CD4-positive, CD25-positive, alpha-beta regulatory T cell (primary cell): ENCODE data around the gene NAV2. TPM values are rescaled to one million over a fixed set of nuclear protein-coding genes. Genes with fewer than 3 reads are reported as not detected.

Experiments used
- ATAC-seq, 2 donors: fragments of 150-1000 bp; cut with Tn5 transposase; one replicate each; pipeline ENCODE4 v1.10.0; 2021; ENCODE audit warnings: low read depth in 2 of 2, moderate number of reproducible peaks in 2 of 2, moderate library complexity in 1 of 2
- DNase-seq, 3 donors: peaks; one replicate each; pipeline versions ENCODE4 v3.0.0 to v3.0.0-alpha.2; 2012 to 2022; ENCODE audit warnings: mixed read lengths in 1 of 3
- H3K27ac ChIP-seq: one replicate; pipeline ENCODE4 v1.7.0; 2013; ENCODE audit warnings: mild to moderate bottlenecking, low read length; ENCODE audit not compliant: insufficient read depth, poor library complexity, severe bottlenecking
- H3K27me3 ChIP-seq: one replicate; pipeline ENCODE4 v1.7.0; 2013; ENCODE audit warnings: low read length; ENCODE audit not compliant: control insufficient read depth, insufficient read depth
- H3K36me3 ChIP-seq: one replicate; pipeline ENCODE4 v1.7.0; 2013; ENCODE audit warnings: mild to moderate bottlenecking, low read length, moderate library complexity; ENCODE audit not compliant: control insufficient read depth, insufficient read depth
- H3K4me1 ChIP-seq: 2 replicates; pipeline ENCODE4 v1.7.0; 2013; ENCODE audit warnings: mild to moderate bottlenecking, low read length; ENCODE audit not compliant: insufficient read depth, control insufficient read depth, poor library complexity, severe bottlenecking
- H3K4me3 ChIP-seq: one replicate; pipeline ENCODE4 v1.7.0; 2013; ENCODE audit warnings: low read depth, mild to moderate bottlenecking, low read length, moderate library complexity
- H3K9me3 ChIP-seq, 2 experiments: 1 replicate in 1 of 2; 2 replicates in 1 of 2; pipeline ENCODE4 v1.7.0; 2013; ENCODE audit warnings: low read length in 2 of 2, mild to moderate bottlenecking in 1 of 2, moderate library complexity in 1 of 2; ENCODE audit not compliant: control insufficient read depth in 2 of 2
- H3K27ac Mint-ChIP-seq, 3 donors: one replicate each; pipeline ENCODE4 v1.8.0; 2020 to 2022; ENCODE audit warnings: mild to moderate bottlenecking in 3 of 3, mixed read lengths in 3 of 3, moderate library complexity in 2 of 3
- H3K27me3 Mint-ChIP-seq: one replicate; pipeline ENCODE4 v1.8.0; 2022; ENCODE audit warnings: mild to moderate bottlenecking, mixed read lengths
- H3K36me3 Mint-ChIP-seq: one replicate; pipeline ENCODE4 v1.8.0; 2020; ENCODE audit warnings: mixed read lengths
- H3K4me1 Mint-ChIP-seq, 4 donors: one replicate each; pipeline ENCODE4 v1.8.0; 2020 to 2022; ENCODE audit warnings: mixed read lengths in 4 of 4, mild to moderate bottlenecking in 1 of 4
- H3K4me3 Mint-ChIP-seq, 4 donors: one replicate each; pipeline ENCODE4 v1.8.0; 2020 to 2022; ENCODE audit warnings: mild to moderate bottlenecking in 4 of 4, mixed read lengths in 4 of 4, moderate library complexity in 3 of 4
- H3K9me3 Mint-ChIP-seq, 7 donors: one replicate each; pipeline ENCODE4 v1.8.0; 2020 to 2022; ENCODE audit warnings: mixed read lengths in 7 of 7, mild to moderate bottlenecking in 3 of 7, moderate library complexity in 2 of 7
- polyA plus RNA-seq, 4 donors: library from polyadenylated mRNA; unstranded; fragments of 300-500 nt; fragmentation: Illumina TruSeq; gene quantifications; one replicate each; pipeline ENCODE4 v1.2.3, GENCODE V29; 2021
- total RNA-seq: library from RNA; stranded (reverse); gene quantifications from one replicate; pipeline ENCODE4 v1.2.3, GENCODE V29; 2022

Gene NAV2
- total and polyA plus RNA-seq, 5 donors from 2014 or later: 0.14 to 0.59 (median 0.36) TPM; not detected in 2

DNA sequence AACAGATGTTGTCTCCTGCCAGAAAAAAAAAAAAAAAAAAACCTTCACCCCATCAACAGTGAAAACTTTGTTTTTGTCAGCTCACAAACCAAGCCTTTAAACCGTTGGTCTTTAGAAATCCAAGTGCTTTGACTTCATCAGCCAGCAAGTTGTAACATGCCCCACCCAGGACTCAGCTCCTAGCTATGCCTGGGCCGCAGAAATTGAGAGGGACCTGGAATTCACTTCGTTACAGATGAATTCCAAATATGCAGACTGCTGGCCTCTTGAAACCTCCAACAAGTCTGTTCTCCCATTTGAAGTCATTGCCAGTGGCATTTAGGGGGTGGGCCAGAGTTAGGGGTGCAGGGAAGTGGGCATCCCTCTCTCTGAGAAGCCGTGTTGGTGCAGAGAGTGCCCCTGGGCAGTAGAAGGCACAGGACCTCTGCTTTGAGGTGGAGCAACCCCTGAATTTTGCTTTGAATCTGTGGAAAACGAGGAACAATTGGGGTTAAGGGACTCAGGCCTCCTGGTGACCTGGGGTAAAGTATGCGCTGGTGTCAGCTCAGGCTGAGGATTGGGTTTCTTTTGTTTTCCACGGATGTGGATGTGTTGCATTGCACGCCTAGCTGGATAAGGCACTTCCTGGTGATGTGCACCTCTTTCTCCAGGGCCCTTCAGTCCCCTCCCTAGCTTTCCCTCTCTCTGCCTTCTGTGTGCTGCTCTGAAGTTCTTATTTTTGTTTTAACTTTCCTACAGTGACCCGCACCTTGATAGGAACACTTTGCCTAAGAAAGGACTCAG lies 338.1 kb downstream of the NAV2 start:
- Histone ChIP-seq H3K36me3 (no peaks in the 10 kb centered on the region), H3K4me1 (no peaks in the 10 kb centered on the region), H3K27me3 (no peaks in the 10 kb centered on the region), H3K27ac (no peak overlapping the region), H3K4me3 (no peak overlapping the region), H3K9me3 (no peaks in the 10 kb centered on the region)
- no peaks in the 10 kb centered on the region for H3K4me1 Mint-ChIP-seq
- ATAC-seq: no peak
- H3K27ac Mint-ChIP-seq: no peak overlapping the region
- no peak for DNase-seq
- no peak overlapping the region for H3K4me3 Mint-ChIP-seq
- no peaks in the 10 kb centered on the region for H3K36me3 Mint-ChIP-seq
- no peaks in the 10 kb centered on the region for H3K9me3 Mint-ChIP-seq
- H3K27me3 Mint-ChIP-seq: peaks cover 4% of the 10 kb centered on the region

DNA sequence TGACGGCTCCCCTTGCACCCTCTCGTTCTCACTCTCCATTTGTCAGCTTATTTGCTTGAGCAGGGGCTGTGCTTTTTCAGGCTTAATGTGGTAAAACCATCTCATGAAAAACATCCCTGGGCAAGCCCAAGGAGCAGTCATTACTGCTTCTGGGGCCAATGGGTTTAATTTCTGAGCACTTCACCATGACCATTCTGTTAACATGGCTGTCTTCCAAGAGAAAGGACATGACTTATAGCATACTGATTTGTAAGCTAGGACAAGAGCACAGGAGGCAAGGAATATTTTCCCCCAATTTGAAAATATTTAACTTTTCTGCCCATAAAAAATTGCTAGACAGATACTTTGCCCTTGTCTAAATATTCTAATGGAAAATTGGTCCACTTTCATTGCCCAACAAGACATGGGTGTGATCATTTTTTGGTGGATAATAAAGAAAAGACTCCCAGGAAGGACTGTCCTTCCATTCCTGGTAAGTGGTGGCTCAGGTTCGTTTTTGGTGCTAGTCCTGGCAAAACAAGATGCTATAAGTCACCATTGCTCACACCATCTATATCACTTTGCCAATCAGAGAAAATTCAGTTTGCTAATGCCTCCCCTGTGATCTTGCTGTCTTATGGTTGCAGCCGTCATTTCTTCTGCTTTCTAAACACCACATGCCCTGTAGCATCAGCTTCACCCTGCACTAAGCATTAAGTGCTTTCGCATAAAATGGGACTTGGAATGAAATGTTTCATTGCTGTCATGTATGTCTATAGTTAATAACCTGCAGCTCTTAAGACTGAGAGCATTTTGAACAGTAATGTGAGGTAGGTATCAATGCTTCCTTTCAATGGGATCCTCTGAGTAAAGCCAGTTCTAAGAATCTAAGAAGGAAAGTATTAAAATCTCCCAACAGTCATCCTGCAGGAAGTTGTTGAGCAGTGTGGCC lies 339.1 kb downstream of the NAV2 start:
- no peak for ATAC-seq
- Mint-ChIP-seq H3K4me1 (no peaks in the 10 kb centered on the region), H3K27me3 (peaks cover 4% of the 10 kb centered on the region)

DNA sequence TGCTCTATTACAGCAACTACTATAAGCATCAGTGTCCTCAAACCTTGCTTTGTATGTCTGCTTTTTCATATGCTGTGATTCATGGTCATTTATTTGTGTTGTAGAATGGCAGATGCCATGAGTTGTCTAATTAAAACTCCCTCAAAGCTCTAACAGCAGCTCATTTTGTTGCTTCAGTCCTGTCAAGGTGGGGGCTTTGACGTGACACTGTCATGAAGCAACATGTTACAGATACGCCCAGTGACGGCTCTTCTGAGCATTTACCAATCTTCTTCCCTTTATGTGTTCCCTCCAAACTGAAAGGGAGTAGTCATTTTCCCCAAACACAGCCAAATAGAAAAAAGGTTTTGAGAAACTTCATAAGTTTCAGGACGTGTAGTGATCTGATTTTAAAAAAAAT lies 340.9 kb downstream of the NAV2 start:
- Mint-ChIP-seq H3K9me3 (no peaks in the 10 kb centered on the region), H3K27ac (no peak overlapping the region), H3K27me3 (peaks cover 4% of the 10 kb centered on the region), H3K4me1 (no peaks in the 10 kb centered on the region), H3K36me3 (no peaks in the 10 kb centered on the region), H3K4me3 (no peak overlapping the region)
- Histone ChIP-seq H3K27ac (no peak overlapping the region), H3K9me3 (no peaks in the 10 kb centered on the region), H3K36me3 (no peaks in the 10 kb centered on the region), H3K27me3 (no peaks in the 10 kb centered on the region), H3K4me3 (no peak overlapping the region), H3K4me1 (no peaks in the 10 kb centered on the region)
- DNase-seq (no peak), ATAC-seq (no peak)

More for the DNA sequence above, 339.1 kb downstream of the NAV2 start:
- Mint-ChIP-seq H3K4me3 (no peak overlapping the region), H3K9me3 (no peaks in the 10 kb centered on the region), H3K36me3 (no peaks in the 10 kb centered on the region), H3K27ac (no peak overlapping the region)
- H3K4me1 ChIP-seq: no peaks in the 10 kb centered on the region
- no peaks in the 10 kb centered on the region for H3K9me3 ChIP-seq
- H3K4me3 ChIP-seq: no peak overlapping the region
- no peaks in the 10 kb centered on the region for H3K27me3 ChIP-seq
- no peak overlapping the region for H3K27ac ChIP-seq
- H3K36me3 ChIP-seq: no peaks in the 10 kb centered on the region
- DNase-seq: no peak

DNA sequence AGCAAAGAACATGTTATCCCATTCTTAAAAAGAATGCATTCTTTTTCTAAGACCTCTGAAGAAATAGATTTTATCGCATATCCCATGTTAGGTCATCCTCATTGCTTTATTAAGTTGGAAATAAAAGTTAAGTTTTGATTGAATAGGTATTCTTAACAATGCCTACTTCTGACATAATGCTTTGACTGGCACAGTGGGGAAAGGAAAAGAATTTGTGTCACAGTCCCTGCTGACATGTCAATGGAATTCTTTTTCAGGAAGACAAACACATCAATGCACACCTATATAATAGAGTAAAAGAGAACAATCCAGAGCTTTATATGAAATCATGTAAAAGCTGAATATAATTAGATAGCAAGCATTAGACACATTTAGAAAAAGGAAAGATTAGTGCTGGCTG lies 341.9 kb downstream of the NAV2 start:
- no peak for ATAC-seq
- Mint-ChIP-seq H3K27me3 (peaks cover 4% of the 10 kb centered on the region), H3K4me3 (no peak overlapping the region), H3K27ac (no peak overlapping the region), H3K36me3 (no peaks in the 10 kb centered on the region), H3K9me3 (no peaks in the 10 kb centered on the region), H3K4me1 (no peaks in the 10 kb centered on the region)
- no peak overlapping the region for H3K27ac ChIP-seq
- no peaks in the 10 kb centered on the region for H3K27me3 ChIP-seq
- DNase-seq: no peak
- no peaks in the 10 kb centered on the region for H3K36me3 ChIP-seq
- H3K9me3 ChIP-seq: no peaks in the 10 kb centered on the region
- no peak overlapping the region for H3K4me3 ChIP-seq
- no peaks in the 10 kb centered on the region for H3K4me1 ChIP-seq

DNA sequence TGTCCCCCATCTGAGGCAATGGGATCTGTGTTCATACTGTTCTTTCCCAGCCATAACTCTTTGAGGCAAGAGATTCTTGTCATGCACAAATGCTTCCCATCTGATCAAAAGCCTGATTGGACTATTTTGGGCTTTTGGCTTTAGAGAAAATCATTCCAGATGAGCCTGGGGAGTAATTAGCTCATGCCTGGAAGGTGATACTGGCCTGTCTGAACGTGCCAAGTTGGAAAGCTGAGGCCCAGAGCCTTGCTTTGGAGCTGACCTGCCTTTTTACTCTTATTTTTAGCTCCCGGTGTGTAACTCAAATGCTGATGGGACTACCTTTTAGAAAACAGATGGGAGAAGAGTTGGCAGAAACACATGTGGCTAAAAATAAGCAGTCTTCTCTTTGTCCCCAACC lies 342.7 kb downstream of the NAV2 start:
- no peak for ATAC-seq
- H3K36me3 Mint-ChIP-seq: no peaks in the 10 kb centered on the region
- Histone ChIP-seq H3K27ac (no peak overlapping the region), H3K4me3 (no peak overlapping the region), H3K9me3 (no peaks in the 10 kb centered on the region), H3K4me1 (no peaks in the 10 kb centered on the region), H3K27me3 (no peaks in the 10 kb centered on the region), H3K36me3 (no peaks in the 10 kb centered on the region)
- H3K27ac Mint-ChIP-seq: no peak overlapping the region
- no peak for DNase-seq
- no peak overlapping the region for H3K4me3 Mint-ChIP-seq
- peaks cover 4% of the 10 kb centered on the region for H3K27me3 Mint-ChIP-seq
- H3K4me1 Mint-ChIP-seq: no peaks in the 10 kb centered on the region
- H3K9me3 Mint-ChIP-seq: no peaks in the 10 kb centered on the region

DNA sequence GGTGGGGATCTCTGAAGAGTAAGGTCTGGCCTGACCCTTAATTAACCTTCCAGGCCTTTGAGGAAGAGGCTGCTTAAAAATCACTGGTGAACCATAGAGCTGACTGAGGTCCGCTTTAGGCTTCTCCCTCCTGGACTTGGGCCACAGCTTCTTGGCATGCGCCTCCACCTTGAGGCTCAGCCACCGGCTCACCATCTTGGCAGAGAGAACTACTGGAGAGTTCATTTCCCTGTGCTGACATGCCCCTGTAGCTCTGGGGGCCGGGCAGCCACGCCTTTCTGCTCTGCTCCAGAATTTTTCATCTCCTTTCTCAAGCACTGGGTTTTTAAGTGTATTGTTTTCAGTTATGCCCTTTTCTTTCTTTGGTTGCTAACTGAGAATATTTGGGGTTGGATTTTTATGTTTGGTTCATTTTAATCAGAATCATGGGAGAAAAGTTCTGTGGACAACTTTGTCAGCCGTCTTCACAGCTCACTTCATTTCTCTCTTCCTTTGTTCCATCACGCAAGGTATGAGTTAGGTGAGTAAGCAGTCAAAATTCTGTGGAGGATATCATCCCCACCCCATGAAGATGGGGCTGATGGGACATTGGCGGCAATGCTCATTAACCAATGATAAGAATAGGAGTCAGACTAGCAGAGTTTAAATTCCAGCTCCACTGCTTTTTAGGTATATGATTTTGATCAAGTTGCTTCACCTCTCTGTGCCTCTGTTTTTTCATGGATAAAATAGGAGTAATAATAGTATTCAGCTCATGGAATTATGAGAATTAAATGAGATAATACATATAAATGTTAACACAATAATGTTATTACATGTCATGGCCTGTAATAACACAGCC lies 343.7 kb downstream of the NAV2 start:
- Histone ChIP-seq H3K4me1 (no peaks in the 10 kb centered on the region), H3K27ac (no peak overlapping the region), H3K36me3 (no peaks in the 10 kb centered on the region), H3K4me3 (no peak overlapping the region), H3K9me3 (no peaks in the 10 kb centered on the region), H3K27me3 (no peaks in the 10 kb centered on the region)
- H3K4me1 Mint-ChIP-seq: no peaks in the 10 kb centered on the region
- H3K9me3 Mint-ChIP-seq: no peaks in the 10 kb centered on the region
- ATAC-seq (no peak), DNase-seq (no peak)
- no peaks in the 10 kb centered on the region for H3K36me3 Mint-ChIP-seq
- H3K4me3 Mint-ChIP-seq: no peak overlapping the region
- peaks cover 4% of the 10 kb centered on the region for H3K27me3 Mint-ChIP-seq
- H3K27ac Mint-ChIP-seq: no peak overlapping the region
